Neural progenitor cell (in vitro differentiated cells): ENCODE results near the gene TBC1D3B. TPM values are rescaled to one million over a fixed set of nuclear protein-coding genes. Genes with fewer than 3 reads are reported as not detected.
"Not testable (repeated sequence)": the region's sequence is repeated elsewhere in the genome, so short reads cannot be mapped to it uniquely, and the experiment has no call there.

ENCODE experiments used
- DNase-seq: peaks from one replicate; pipeline ENCODE4 v3.0.0-alpha.2; 2016; ENCODE audit warnings: low spot score
- H2AFZ ChIP-seq: fragments of 200-600 bp; sonication (generic); replicated peaks from 2 replicates; pipeline ENCODE4 v1.6.1; 2016; ENCODE audit warnings: antibody characterized with exemption
- H3F3A ChIP-seq: fragments of 200-600 bp; sonication (generic); 2 replicates; pipeline ENCODE4 v1.6.1; 2016; ENCODE audit warnings: antibody characterized with exemption, low read depth
- H3K27ac ChIP-seq: fragments of 200-600 bp; sonication (generic); 2 replicates; pipeline ENCODE4 v1.5.1; 2016; ENCODE audit warnings: mild to moderate bottlenecking
- H3K27me3 ChIP-seq: fragments of 200-600 bp; sonication (generic); 2 replicates; pipeline ENCODE4 v1.6.1; 2016; ENCODE audit warnings: mild to moderate bottlenecking, moderate library complexity
- H3K36me3 ChIP-seq: fragments of 200-600 bp; sonication (generic); 2 replicates; pipeline ENCODE4 v1.5.1; 2016
- H3K4me1 ChIP-seq: fragments of 200-600 bp; sonication (generic); 2 replicates; pipeline ENCODE4 v1.6.1; 2016; ENCODE audit warnings: mixed run types
- H3K4me2 ChIP-seq: fragments of 200-600 bp; sonication (generic); 2 replicates; pipeline ENCODE4 v1.6.1; 2016
- H3K4me3 ChIP-seq: fragments of 200-600 bp; sonication (generic); 2 replicates; pipeline ENCODE4 v1.5.1; 2016
- H3K79me2 ChIP-seq: fragments of 200-600 bp; sonication (generic); 2 replicates; pipeline ENCODE4 v1.6.1; 2016; ENCODE audit warnings: low read depth
- H3K9ac ChIP-seq: fragments of 200-600 bp; sonication (generic); 2 replicates; pipeline ENCODE4 v1.6.1; 2016
- H3K9me3 ChIP-seq: fragments of 200-600 bp; sonication (generic); 2 replicates; pipeline ENCODE4 v1.5.1; 2016; ENCODE audit warnings: low read depth
- H4K20me1 ChIP-seq: fragments of 200-600 bp; sonication (generic); 2 replicates; pipeline ENCODE4 v1.6.1; 2016; ENCODE audit warnings: low read depth
- H3K27ac Mint-ChIP-seq: 3 replicates; pipeline ENCODE4 v1.8.0; 2021; ENCODE audit warnings: mixed read lengths
- H3K27me3 Mint-ChIP-seq: 2 replicates; pipeline ENCODE4 v1.8.0; 2022; ENCODE audit warnings: low read depth, mild to moderate bottlenecking, inconsistent platforms, moderate library complexity, mixed read lengths; ENCODE audit not compliant: insufficient read depth
- H3K36me3 Mint-ChIP-seq: 3 replicates; pipeline ENCODE4 v1.8.0; 2021; ENCODE audit warnings: mixed read lengths
- H3K4me1 Mint-ChIP-seq: 3 replicates; pipeline ENCODE4 v1.8.0; 2021; ENCODE audit warnings: mixed read lengths
- H3K4me3 Mint-ChIP-seq: 3 replicates; pipeline ENCODE4 v1.8.0; 2021; ENCODE audit warnings: mild to moderate bottlenecking, moderate library complexity, mixed read lengths
- H3K9me3 Mint-ChIP-seq: 3 replicates; pipeline ENCODE4 v1.8.0; 2020; ENCODE audit warnings: mixed read lengths
- CTCF ChIP-seq: fragments of 200-600 bp; sonication (generic); IDR thresholded peaks from 2 replicates; pipeline ENCODE4 v1.5.1; 2017; ENCODE audit warnings: antibody characterized with exemption, mild to moderate bottlenecking
- EZH2 ChIP-seq: fragments of 200-600 bp; sonication (generic); IDR thresholded peaks from 2 replicates; pipeline ENCODE4 v1.6.1; 2017; ENCODE audit warnings: antibody characterized with exemption, mild to moderate bottlenecking, moderate library complexity
- EZH2phosphoT487 ChIP-seq: fragments of 200-600 bp; sonication (generic); IDR thresholded peaks from 2 replicates; pipeline ENCODE4 v1.6.1; 2017; ENCODE audit warnings: antibody characterized with exemption
- total RNA-seq: library from RNA; depleted of rRNA; stranded (reverse); fragments of >200 nt; gene quantifications from 2 replicates; pipeline ENCODE4 v1.2.3, GENCODE V29; 2015; ENCODE audit warnings: low replicate concordance

Gene TBC1D3B
- total RNA-seq, 1 donor from 2014 or later: not detected

- not testable (repeated sequence) for H3K36me3 Mint-ChIP-seq, H3K9me3 ChIP-seq, H3K27me3 Mint-ChIP-seq, H3K4me1 ChIP-seq, H3K27ac Mint-ChIP-seq, H3K36me3 ChIP-seq, H3K4me1 Mint-ChIP-seq, H3K27me3 ChIP-seq, H2AFZ ChIP-seq, H3K4me2 ChIP-seq, H3K4me3 ChIP-seq, H3F3A ChIP-seq, H4K20me1 ChIP-seq, H3K9me3 Mint-ChIP-seq, DNase-seq, H3K9ac ChIP-seq, H3K4me3 Mint-ChIP-seq, H3K27ac ChIP-seq, H3K79me2 ChIP-seq
These were observed 7.6 kb downstream of the TBC1D3B start for GRCh38 chr17:36168836-36169235.

- Mint-ChIP-seq H3K4me1 (peaks cover 2% of the 10 kb centered on the region), H3K9me3 (no peaks in the 10 kb centered on the region), H3K27me3 (peaks cover 4% of the 10 kb centered on the region), H3K27ac (no peak overlapping the region), H3K36me3 (no peaks in the 10 kb centered on the region), H3K4me3 (no peak overlapping the region)
- Histone ChIP-seq H3K4me3 (no peak overlapping the region), H3K9ac (no peak overlapping the region), H3K27me3 (no peaks in the 10 kb centered on the region), H3K4me1 (no peaks in the 10 kb centered on the region), H3F3A (no peaks in the 10 kb centered on the region), H4K20me1 (no peaks in the 10 kb centered on the region), H3K27ac (no peak overlapping the region), H3K4me2 (no peak overlapping the region), H3K79me2 (no peaks in the 10 kb centered on the region), H3K9me3 (no peaks in the 10 kb centered on the region), H2AFZ (no peak overlapping the region), H3K36me3 (no peaks in the 10 kb centered on the region)
- DNase-seq: no peak
- TF ChIP-seq EZH2: no peak
- no peak for TF ChIP-seq EZH2phosphoT487
- TF ChIP-seq CTCF: no peak
These were observed 22.4 kb downstream of the TBC1D3B start for GRCh38 chr17:36153895-36154610.

GRCh38 chr17:36152639-36153120 lies 23.8 kb downstream of the TBC1D3B start:
- Histone ChIP-seq H3K36me3 (no peaks in the 10 kb centered on the region), H3F3A (no peaks in the 10 kb centered on the region), H3K79me2 (no peaks in the 10 kb centered on the region), H3K27me3 (peaks cover under 1% of the 10 kb centered on the region), H3K9me3 (no peaks in the 10 kb centered on the region), H2AFZ (no peak overlapping the region), H3K4me2 (no peak overlapping the region), H3K27ac (no peak overlapping the region), H3K9ac (no peak overlapping the region), H4K20me1 (no peaks in the 10 kb centered on the region), H3K4me3 (no peak overlapping the region), H3K4me1 (no peaks in the 10 kb centered on the region)
- Mint-ChIP-seq H3K36me3 (no peaks in the 10 kb centered on the region), H3K27me3 (peaks cover 4% of the 10 kb centered on the region), H3K9me3 (no peaks in the 10 kb centered on the region), H3K27ac (no peak overlapping the region), H3K4me1 (peaks cover 6% of the 10 kb centered on the region), H3K4me3 (no peak overlapping the region)
- DNase-seq: no peak
- TF ChIP-seq CTCF (peak; percentile 20), EZH2phosphoT487 (no peak)

- Mint-ChIP-seq H3K36me3 (no peaks in the 10 kb centered on the region), H3K9me3 (no peaks in the 10 kb centered on the region), H3K4me1 (peaks cover 6% of the 10 kb centered on the region), H3K27ac (no peak overlapping the region), H3K27me3 (peaks cover 7% of the 10 kb centered on the region), H3K4me3 (no peak overlapping the region)
- no peak overlapping the region for H3K9ac ChIP-seq
- no peaks in the 10 kb centered on the region for H3K79me2 ChIP-seq
- H3K9me3 ChIP-seq: no peaks in the 10 kb centered on the region
- H3K4me1 ChIP-seq: no peaks in the 10 kb centered on the region
- no peak for TF ChIP-seq EZH2
- no peak for TF ChIP-seq EZH2phosphoT487
- TF ChIP-seq CTCF: no peak
- H4K20me1 ChIP-seq: no peaks in the 10 kb centered on the region
- no peaks in the 10 kb centered on the region for H3F3A ChIP-seq
- peaks cover 7% of the 10 kb centered on the region for H3K27me3 ChIP-seq
- H3K27ac ChIP-seq: no peak overlapping the region
- H2AFZ ChIP-seq: no peak overlapping the region
- no peaks in the 10 kb centered on the region for H3K36me3 ChIP-seq
- no peak overlapping the region for H3K4me3 ChIP-seq
- H3K4me2 ChIP-seq: no peak overlapping the region
- no peak for DNase-seq
These were observed 24.4 kb downstream of the TBC1D3B start for GRCh38 chr17:36151891-36152638.
